IPS DF 19.7 (cell line): Measurements from ENCODE around the gene FARSB.

Source experiments
- DNase-seq: peaks from one replicate; pipeline ENCODE4 v3.0.0-alpha.2; 2013; ENCODE audit warnings: low read depth, low spot score

The FARSB gene

GRCh38 chr2:222548992-222549391 lies 106.9 kb downstream of the FARSB start:
- peak; percentile 40 for DNase-seq

GRCh38 chr2:222547083-222547482 lies 108.8 kb downstream of the FARSB start:
- DNase-seq, result no peak

GRCh38 chr2:222545823-222546795 lies 109.8 kb downstream of the FARSB start:
- DNase-seq, result no peak

GRCh38 chr2:222544661-222545060 lies 111.2 kb downstream of the FARSB start:
- no peak for DNase-seq

- DNase-seq, result no peak
Measured at GRCh38 chr2:222538535-222538934, 117.4 kb downstream of the FARSB start.

GRCh38 chr2:222535477-222535876 lies 120.4 kb downstream of the FARSB start:
- no peak for DNase-seq

- DNase-seq, result no peak
Measured at GRCh38 chr2:222532315-222532714, 123.6 kb downstream of the FARSB start.

- no peak for DNase-seq
Measured at GRCh38 chr2:222526480-222527277, 129.2 kb downstream of the FARSB start.

- DNase-seq, result no peak
Measured at GRCh38 chr2:222525811-222526210, 130.1 kb downstream of the FARSB start.

GRCh38 chr2:222523783-222524544 lies 131.9 kb downstream of the FARSB start:
- no peak for DNase-seq

GRCh38 chr2:222522082-222522481 lies 133.8 kb downstream of the FARSB start:
- DNase-seq, result no peak

GRCh38 chr2:222521099-222521498 lies 134.8 kb downstream of the FARSB start:
- no peak for DNase-seq
